LNCaP clone FGC (cell line): ENCODE measurements around the gene TRHDE.
"Not testable (repeated sequence)": the region's sequence is repeated elsewhere in the genome, so short reads cannot be mapped to it uniquely, and the experiment has no call there.

Experiments
- DNase-seq: peaks from one replicate; pipeline ENCODE4 v3.0.0-alpha.2; 2011; ENCODE audit warnings: low read depth
- H3K4me3 ChIP-seq: 2 replicates; pipeline ENCODE4 v1.5.1; 2011; ENCODE audit warnings: mild to moderate bottlenecking, low read depth, low read length, control low read depth
- TF ChIP-seq, protein P1 (sequence below): IDR thresholded peaks from 2 replicates; pipeline ENCODE4 v1.5.1; 2012; ENCODE audit warnings: mild to moderate bottlenecking; ENCODE audit not compliant: control insufficient read depth, insufficient read depth; ENCODE audit errors: extremely low read depth

Gene TRHDE

DNA sequence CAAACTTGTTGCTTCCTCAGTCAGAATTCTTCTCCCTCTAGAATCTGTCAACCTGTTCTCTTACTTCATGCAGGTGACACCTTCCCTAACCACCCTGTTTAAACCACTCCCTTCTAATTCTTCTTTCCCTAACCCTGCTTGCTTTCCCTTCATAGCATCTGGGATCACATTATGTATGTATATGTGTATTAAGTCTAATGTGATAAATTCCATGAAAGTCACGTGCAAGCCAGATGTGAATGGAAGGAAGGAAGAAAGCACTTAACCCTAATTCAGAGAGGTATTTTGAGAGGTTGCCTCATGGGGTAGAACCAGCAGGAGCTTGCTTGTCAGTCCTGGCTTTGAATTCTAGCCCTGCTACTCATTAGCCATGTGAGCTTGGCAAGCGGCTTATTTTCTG, 340.0 kb downstream of the TRHDE start:
- DNase-seq = no peak
- TF ChIP-seq, protein P1, sequence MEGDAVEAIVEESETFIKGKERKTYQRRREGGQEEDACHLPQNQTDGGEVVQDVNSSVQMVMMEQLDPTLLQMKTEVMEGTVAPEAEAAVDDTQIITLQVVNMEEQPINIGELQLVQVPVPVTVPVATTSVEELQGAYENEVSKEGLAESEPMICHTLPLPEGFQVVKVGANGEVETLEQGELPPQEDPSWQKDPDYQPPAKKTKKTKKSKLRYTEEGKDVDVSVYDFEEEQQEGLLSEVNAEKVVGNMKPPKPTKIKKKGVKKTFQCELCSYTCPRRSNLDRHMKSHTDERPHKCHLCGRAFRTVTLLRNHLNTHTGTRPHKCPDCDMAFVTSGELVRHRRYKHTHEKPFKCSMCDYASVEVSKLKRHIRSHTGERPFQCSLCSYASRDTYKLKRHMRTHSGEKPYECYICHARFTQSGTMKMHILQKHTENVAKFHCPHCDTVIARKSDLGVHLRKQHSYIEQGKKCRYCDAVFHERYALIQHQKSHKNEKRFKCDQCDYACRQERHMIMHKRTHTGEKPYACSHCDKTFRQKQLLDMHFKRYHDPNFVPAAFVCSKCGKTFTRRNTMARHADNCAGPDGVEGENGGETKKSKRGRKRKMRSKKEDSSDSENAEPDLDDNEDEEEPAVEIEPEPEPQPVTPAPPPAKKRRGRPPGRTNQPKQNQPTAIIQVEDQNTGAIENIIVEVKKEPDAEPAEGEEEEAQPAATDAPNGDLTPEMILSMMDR = no peak
- H3K4me3 ChIP-seq = no peak overlapping the region

GRCh38 chr12:72618764-72619163, 346.6 kb downstream of the TRHDE start:
- DNase-seq = no peak
- no peak overlapping the region for H3K4me3 ChIP-seq
- TF ChIP-seq, protein P1 = no peak

- TF ChIP-seq, protein P1 = no peak
- H3K4me3 ChIP-seq = no peak overlapping the region
- DNase-seq = no peak
These were observed 350.4 kb downstream of the TRHDE start for GRCh38 chr12:72622556-72622955.

DNA sequence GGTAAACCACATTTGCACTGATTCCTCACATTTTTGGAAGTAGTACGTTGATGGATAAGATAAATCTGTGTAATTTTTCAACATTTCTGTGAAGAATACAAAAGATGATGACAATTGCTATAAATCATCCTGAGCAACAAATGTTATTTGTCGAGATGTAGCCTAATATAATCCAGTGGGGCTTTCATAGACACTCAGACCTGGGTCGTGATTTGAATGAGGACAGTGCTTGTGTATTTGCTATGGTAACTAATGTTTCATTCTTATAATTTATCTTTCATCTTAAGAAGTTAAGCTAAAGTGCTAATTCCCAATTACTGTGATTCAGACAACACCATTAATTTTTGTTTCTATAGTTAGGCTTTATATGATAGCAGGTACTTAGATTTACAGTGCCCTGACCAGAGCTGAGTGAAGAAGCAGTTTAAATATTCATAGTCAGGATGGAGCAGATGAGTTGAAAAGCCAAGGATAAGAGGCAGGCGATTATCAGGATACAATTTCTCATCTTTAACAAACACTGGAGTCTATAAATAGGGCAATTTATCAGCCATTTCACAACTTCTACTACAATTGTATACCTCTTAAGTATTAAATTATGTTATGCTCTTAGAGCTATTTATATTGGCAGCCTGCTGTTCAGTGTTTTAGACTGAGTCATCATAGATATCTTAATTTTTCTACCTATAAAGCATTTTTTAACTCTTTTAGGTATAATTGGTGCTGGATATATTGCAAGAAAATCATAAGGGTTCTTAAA, 359.9 kb downstream of the TRHDE start:
- TF ChIP-seq, protein P1 = no peak
- DNase-seq = no peak
- H3K4me3 ChIP-seq = no peak overlapping the region

DNA sequence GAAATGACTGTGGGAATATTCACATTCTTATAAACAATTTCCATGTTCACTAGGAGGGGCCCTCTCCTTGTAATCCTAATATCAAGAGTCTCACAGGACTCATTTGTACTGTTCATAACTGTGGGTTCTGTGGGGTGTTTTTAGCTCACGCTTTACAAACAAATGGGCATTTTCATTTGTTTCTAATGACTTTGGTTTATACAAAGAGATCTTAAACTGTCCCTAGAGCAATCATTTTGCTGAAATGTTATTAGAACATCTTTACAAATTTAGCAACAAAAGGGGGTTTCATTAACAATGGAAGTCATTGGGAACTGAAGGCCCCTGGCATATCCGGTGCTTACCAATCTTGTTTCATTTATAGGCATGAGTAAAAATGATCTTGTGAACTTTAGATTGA, 370.5 kb downstream of the TRHDE start:
- no peak for DNase-seq
- H3K4me3 ChIP-seq = no peak overlapping the region
- TF ChIP-seq, protein P1 = no peak

DNA sequence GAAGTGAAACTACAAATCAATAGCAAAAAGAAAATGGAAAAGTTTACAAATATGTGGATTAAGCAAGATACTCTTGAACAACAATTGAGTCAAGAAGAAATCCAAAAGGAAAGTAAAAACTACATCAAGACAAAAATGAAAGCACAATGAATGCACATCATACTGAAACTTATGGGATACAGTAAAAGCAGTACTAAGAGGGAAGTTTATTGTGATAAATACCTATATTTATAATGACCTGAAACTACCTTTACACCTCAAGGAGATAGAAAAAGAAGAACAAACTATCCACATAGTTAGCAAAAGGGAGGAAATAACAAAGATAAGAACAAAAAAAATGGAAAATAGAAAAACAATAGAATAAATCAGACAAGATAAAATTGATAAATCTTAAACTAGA, 375.0 kb downstream of the TRHDE start:
- no peak for DNase-seq
- H3K4me3 ChIP-seq = no peak overlapping the region
- TF ChIP-seq, protein P1 = no peak

- no peak overlapping the region for H3K4me3 ChIP-seq
- DNase-seq = no peak
- TF ChIP-seq, protein P1 = no peak
These were observed 386.4 kb downstream of the TRHDE start for GRCh38 chr12:72658615-72659014.

- DNase-seq, H3K4me3 ChIP-seq: not testable (repeated sequence)
These were observed 388.0 kb downstream of the TRHDE start for GRCh38 chr12:72660174-72660573.
